GM12875 (cell line): ENCODE results near the gene NRF1.
"Not testable (repeated sequence)": the region's sequence is repeated elsewhere in the genome, so short reads cannot be mapped to it uniquely, and the experiment has no call there.

Experiments used
- H3K4me3 ChIP-seq: one replicate; pipeline ENCODE4 v1.5.1; 2011; ENCODE audit warnings: low read depth, low read length, control low read depth
- TF ChIP-seq, protein P1 (sequence below): IDR thresholded peaks from 2 replicates; pipeline ENCODE4 v1.5.1; 2011; ENCODE audit warnings: low read depth, mild to moderate bottlenecking, control low read depth, inconsistent platforms, low read length, moderate library complexity, borderline replicate concordance; ENCODE audit not compliant: insufficient read depth

NRF1 gene

DNA sequence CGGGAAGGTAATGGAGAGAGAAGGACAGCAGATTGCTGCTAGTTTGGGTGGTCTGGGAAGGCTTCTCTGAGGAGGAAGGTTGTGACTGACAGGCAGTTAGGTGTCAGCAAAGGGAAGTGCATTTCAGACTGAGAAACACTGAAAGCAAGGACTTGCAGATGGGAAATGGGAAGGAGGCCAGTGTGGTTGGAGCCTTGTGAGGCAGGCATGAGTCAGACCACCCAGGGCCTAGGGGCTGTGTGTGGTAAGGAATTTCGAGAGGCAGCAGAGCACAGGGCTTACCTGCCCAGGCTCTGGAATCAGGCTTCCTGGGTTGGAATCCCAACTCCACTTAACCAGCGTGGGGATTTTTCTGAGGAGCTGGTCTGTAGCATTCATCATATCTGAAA, 53.5 kb downstream of the NRF1 start:
- H3K4me3 ChIP-seq = no peak overlapping the region
- TF ChIP-seq, protein P1, sequence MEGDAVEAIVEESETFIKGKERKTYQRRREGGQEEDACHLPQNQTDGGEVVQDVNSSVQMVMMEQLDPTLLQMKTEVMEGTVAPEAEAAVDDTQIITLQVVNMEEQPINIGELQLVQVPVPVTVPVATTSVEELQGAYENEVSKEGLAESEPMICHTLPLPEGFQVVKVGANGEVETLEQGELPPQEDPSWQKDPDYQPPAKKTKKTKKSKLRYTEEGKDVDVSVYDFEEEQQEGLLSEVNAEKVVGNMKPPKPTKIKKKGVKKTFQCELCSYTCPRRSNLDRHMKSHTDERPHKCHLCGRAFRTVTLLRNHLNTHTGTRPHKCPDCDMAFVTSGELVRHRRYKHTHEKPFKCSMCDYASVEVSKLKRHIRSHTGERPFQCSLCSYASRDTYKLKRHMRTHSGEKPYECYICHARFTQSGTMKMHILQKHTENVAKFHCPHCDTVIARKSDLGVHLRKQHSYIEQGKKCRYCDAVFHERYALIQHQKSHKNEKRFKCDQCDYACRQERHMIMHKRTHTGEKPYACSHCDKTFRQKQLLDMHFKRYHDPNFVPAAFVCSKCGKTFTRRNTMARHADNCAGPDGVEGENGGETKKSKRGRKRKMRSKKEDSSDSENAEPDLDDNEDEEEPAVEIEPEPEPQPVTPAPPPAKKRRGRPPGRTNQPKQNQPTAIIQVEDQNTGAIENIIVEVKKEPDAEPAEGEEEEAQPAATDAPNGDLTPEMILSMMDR = no peak

DNA sequence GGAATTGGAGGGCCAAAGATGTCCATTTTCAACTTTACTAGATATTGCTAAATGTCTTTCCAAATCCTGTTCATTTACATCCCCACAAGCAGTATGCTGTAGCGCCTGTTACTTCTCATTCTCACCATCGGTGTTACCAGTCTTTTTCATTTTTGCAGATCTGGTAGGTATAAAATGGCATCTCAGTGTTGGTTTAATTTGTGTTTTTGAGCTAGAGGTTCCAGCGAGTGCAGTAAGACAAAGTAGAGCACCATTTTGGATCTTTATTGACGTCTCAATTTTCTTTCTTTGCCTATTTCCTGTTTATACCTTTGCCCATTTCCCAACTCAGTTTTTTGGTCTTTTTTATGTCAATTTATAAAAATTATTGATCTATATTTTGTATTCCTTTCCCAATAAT, 55.6 kb downstream of the NRF1 start:
- H3K4me3 ChIP-seq = no peak overlapping the region
- TF ChIP-seq, protein P1 = no peak

DNA sequence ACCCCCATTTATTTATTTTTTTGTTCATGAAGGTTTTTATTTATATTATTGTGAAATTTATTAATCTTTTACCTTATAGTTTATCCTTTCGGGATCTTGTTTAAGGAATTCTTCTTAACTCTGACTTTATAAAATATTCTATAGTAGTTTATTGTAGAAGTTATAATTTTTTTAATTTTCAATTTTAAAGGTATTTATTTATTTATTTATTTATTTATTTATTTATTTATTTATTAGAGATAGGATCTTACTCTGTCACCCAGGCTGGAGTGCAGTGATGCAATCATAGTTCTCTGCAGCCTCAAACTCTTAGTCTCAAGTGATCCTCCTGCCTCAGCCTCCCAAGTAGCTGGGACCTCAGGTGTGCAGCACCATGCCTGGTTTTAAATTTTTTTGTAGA, 56.0 kb downstream of the NRF1 start:
- TF ChIP-seq, protein P1 = no peak
- no peak overlapping the region for H3K4me3 ChIP-seq

DNA sequence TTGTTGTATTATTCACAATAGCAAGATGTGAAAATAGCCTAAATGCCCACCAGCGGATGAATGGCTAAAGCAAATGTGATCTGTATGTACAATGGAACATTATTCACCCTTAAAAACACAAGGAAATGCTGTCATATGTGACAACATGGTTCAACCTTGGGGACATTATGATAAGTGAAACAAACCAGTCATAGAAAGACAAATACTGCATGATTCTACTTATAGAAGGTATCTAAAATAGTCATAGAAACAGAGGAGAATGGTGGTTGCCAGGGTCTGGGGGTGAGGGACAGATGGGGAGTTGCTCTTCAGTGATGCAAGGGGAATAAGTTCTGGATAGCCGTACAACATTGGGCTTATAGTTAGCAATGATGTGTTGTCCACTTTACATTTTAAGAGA, 58.4 kb downstream of the NRF1 start:
- H3K4me3 ChIP-seq = no peak overlapping the region
- TF ChIP-seq, protein P1 = no peak

DNA sequence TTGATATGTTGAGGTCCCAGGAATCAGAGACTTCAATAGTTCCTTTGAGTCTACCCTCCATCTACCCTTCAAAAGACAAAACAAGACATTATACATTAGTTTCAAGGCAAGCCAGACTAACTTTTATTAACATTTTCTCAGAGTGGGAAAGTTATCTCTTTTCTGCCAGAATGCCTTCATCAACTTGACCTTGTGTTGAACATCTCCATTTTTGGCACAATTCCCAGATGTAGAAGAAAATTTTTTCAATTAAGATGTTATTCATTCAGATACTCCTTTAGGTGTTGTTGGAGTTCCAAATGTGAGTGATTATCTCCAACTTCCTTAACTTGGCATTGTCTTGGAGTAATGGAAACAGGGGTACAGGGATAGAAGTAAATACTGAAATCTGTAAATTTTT, 59.1 kb downstream of the NRF1 start:
- TF ChIP-seq, protein P1 = no peak
- H3K4me3 ChIP-seq = no peak overlapping the region

DNA sequence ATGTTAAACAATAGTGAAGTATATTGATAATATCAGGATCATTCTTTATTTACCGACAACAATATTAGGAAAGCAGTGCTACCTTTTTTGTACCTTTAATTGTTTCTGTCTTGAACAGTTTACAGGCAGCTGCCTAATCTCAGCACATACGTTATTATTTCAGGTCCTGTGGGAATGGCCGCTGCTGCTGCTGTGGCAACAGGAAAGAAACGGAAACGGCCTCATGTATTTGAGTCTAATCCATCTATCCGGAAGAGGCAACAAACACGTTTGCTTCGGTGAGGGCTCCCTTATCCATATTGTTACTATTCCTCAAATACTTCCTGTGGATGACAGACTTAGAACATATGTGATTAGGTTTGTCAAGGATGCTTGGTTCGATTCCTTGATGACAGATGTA, 59.7 kb downstream of the NRF1 start:
- TF ChIP-seq, protein P1 = no peak

DNA sequence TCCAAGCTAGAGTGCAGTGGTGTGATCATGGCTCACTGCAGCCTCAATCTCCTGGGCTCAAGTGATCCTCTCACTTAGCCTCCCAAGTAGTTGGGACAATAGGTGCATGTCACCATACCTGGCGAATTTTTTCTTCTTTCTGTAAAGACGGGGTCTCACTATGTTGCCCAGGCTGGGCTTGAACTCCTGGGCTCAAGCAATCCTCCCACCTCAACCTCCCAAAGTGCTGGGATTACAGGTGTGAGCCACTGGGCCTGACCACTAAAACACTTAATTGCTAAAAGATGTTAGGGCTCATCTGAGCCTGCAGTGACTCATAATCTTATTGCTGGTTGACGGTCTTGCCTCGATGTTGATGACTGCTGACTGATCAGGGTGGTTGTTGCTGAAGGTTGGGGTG, 63.0 kb downstream of the NRF1 start:
- not testable (repeated sequence) for H3K4me3 ChIP-seq

More for the DNA sequence above, 59.7 kb downstream of the NRF1 start:
- no peak overlapping the region for H3K4me3 ChIP-seq

DNA sequence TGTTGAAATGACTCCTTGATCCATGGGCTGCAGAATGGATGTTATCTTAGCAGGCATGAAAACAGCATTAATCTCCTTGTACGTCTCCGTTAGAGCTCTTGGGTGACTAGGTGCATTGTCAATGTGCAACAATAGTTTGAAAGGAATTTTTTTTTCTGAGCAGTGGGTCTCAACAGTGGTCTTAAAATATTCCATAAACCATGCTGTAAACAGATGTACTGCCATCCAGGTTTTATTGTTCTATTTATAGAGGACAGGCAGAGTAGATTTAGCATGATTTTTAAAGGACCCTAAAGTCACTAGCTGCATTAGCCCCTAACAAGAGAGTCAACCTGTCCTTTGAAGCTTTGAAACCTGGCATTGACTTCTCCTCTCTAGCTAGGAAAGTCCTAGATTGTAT, 64.0 kb downstream of the NRF1 start:
- TF ChIP-seq, protein P1 = no peak

More for the DNA sequence above, 64.0 kb downstream of the NRF1 start:
- H3K4me3 ChIP-seq = no peak overlapping the region
